DOHH2 (cell line): ENCODE measurements around the gene SNU13.

Experiments
- CTCF ChIP-seq: fragments of 200-600 bp; sonication (generic); IDR thresholded peaks from one replicate; pipeline ENCODE4 v1.5.1; 2014; ENCODE audit warnings: antibody characterized with exemption, mild to moderate bottlenecking, low read depth, low read length; ENCODE audit not compliant: poor library complexity, severe bottlenecking
- EZH2phosphoT487 ChIP-seq: fragments of 200-600 bp; sonication (generic); IDR thresholded peaks from 2 replicates; pipeline ENCODE4 v1.6.1; 2017; ENCODE audit warnings: borderline replicate concordance, mild to moderate bottlenecking, antibody characterized with exemption, low read length, moderate library complexity, mixed read lengths

GRCh38 chr22:41659941-41660340 is 28.7 kb downstream of the SNU13 start:
- TF ChIP-seq CTCF (no peak), EZH2phosphoT487 (no peak)
